ENCODE data around the gene CLDN5. TPM values are rescaled to one million over a fixed set of nuclear protein-coding genes. Genes with fewer than 3 reads are reported as not detected.

CLDN5 gene
- total RNA-seq, 1 experiment from 2014 or later: 0.44 TPM

GRCh38 chr22:19569976-19570375, 45.8 kb upstream of the CLDN5 start:
- no peak overlapping the region for H2BK12ac ChIP-seq (ENCODE audit: insufficient read length, low read depth, low read length)
- TF ChIP-seq, protein P1, sequence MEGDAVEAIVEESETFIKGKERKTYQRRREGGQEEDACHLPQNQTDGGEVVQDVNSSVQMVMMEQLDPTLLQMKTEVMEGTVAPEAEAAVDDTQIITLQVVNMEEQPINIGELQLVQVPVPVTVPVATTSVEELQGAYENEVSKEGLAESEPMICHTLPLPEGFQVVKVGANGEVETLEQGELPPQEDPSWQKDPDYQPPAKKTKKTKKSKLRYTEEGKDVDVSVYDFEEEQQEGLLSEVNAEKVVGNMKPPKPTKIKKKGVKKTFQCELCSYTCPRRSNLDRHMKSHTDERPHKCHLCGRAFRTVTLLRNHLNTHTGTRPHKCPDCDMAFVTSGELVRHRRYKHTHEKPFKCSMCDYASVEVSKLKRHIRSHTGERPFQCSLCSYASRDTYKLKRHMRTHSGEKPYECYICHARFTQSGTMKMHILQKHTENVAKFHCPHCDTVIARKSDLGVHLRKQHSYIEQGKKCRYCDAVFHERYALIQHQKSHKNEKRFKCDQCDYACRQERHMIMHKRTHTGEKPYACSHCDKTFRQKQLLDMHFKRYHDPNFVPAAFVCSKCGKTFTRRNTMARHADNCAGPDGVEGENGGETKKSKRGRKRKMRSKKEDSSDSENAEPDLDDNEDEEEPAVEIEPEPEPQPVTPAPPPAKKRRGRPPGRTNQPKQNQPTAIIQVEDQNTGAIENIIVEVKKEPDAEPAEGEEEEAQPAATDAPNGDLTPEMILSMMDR (conservative IDR thresholded peaks at IDR 0.05): no peak
- H4K91ac ChIP-seq (ENCODE audit: insufficient read length, low read depth, low read length): no peak overlapping the region
- H3K9ac ChIP-seq (ENCODE audit: extremely low read depth, insufficient read length, low read length): no peak overlapping the region
- H2BK15ac ChIP-seq (ENCODE audit: low read depth, low read length): no peak overlapping the region
- no peak overlapping the region for H3K27ac ChIP-seq (ENCODE audit: insufficient read length, low read depth, low read length)
- no peaks in the 10 kb centered on the region for H3K79me1 ChIP-seq (ENCODE audit: insufficient read depth, low read depth, low read length, poor library complexity, severe bottlenecking)
- Mint-ChIP-seq H3K4me3 (no peak overlapping the region), H3K4me1 (peaks cover 12 to 15% of the 10 kb centered on the region in 2 experiments), H3K27me3 (ENCODE audit: low read depth) (peaks cover 15% of the 10 kb centered on the region), H3K9me3 (no peaks in the 10 kb centered on the region; a peak in 1 of 5 replicates), H3K36me3 (ENCODE audit: insufficient read depth in 1 of 3, low read depth in 3 of 3) (no peaks in the 10 kb centered on the region), H3K27ac (no peak overlapping the region)
- H2BK120ac ChIP-seq (ENCODE audit: low read depth, low read length, poor library complexity, severe bottlenecking): no peak overlapping the region
- no peak overlapping the region for H3K23ac ChIP-seq (ENCODE audit: insufficient read length, low read depth, low read length)
- no peaks in the 10 kb centered on the region for H3K23me2 ChIP-seq (ENCODE audit: insufficient read length, low read depth, low read length, poor library complexity, severe bottlenecking)
- no peaks in the 10 kb centered on the region for H3K4me1 ChIP-seq (ENCODE audit: insufficient read depth, low read length)
- H3K4ac ChIP-seq (ENCODE audit: low read depth, low read length): no peak overlapping the region
- H3K4me2 ChIP-seq (ENCODE audit: insufficient read depth, insufficient read length, low read length): no peak overlapping the region
- H4K8ac ChIP-seq (replicated peaks; ENCODE audit: insufficient read length, low read depth, low read length): no peak overlapping the region
- no peak for DNase-seq
- no peaks in the 10 kb centered on the region for H3K79me2 ChIP-seq (ENCODE audit: insufficient read depth, low read length)
- H2BK20ac ChIP-seq (ENCODE audit: low read depth, low read length, poor library complexity, severe bottlenecking): no peak overlapping the region
- H3K56ac ChIP-seq (ENCODE audit: insufficient read length, low read depth, low read length): no peak overlapping the region
- no peak overlapping the region for H2AFZ ChIP-seq (ENCODE audit: low read length)
- H2AK5ac ChIP-seq (ENCODE audit: insufficient read length, low read length): no peak overlapping the region
- H3K18ac ChIP-seq (ENCODE audit: insufficient read length, low read depth, low read length): no peak overlapping the region
- no peak overlapping the region for H2BK5ac ChIP-seq (ENCODE audit: insufficient read length, low read length)
- H3K14ac ChIP-seq (ENCODE audit: insufficient read depth, low read length): no peak overlapping the region
- no peaks in the 10 kb centered on the region for H3K27me3 ChIP-seq (ENCODE audit: insufficient read depth, low read length)
- WGBS (ENCODE audit: extremely low coverage, insufficient read length, low lambda C conversion rate): 100% methylated on average over 2 of the region's 2 CpGs
- H3K9me3 ChIP-seq (ENCODE audit: control insufficient read depth, low read depth, low read length): no peaks in the 10 kb centered on the region
- H4K20me1 ChIP-seq (ENCODE audit: control insufficient read depth, insufficient read depth, insufficient read length): no peaks in the 10 kb centered on the region
- no peak overlapping the region for H3T11ph ChIP-seq (ENCODE audit: low read length)
- H4K5ac ChIP-seq (ENCODE audit: insufficient read length, low read depth, low read length): no peak overlapping the region

Data from H9 (cell line).